K562 (cell line): ENCODE data around the gene AASS. TPM values are rescaled to one million over a fixed set of nuclear protein-coding genes. Genes with fewer than 3 reads are reported as not detected.

Source experiments
- ATAC-seq: fragments of 200-7000 bp; cut with Tn5 transposase; 3 replicates; pipeline ENCODE4 v1.9.1; 2020; ENCODE audit warnings: moderate library complexity
- BruUV-seq: library from RNA; stranded (reverse); fragments of 400-500 nt; replicated peaks from 2 replicates; lab custom pipeline; 2021; lab: Mats Ljungman, UMichigan
- CTCF ChIA-PET: fragments of 300-600 bp; formaldehyde crosslinking; extraction: SDS; loops from one replicate; lab custom pipeline; 2021; ENCODE audit warnings: low intra/inter-chr PET ratio; lab: Yijun Ruan, JAX
- POLR2A ChIA-PET: fragments of 300-600, 350-650 bp; sonication (Branson Sonifier 250); formaldehyde crosslinking; extraction: SDS; loops from one replicate; lab custom pipeline; 2021; ENCODE audit warnings: antibody characterized with exemption, inconsistent platforms; lab: Yijun Ruan, JAX
- DNase-seq, 4 experiments: peaks; one replicate each; pipeline versions ENCODE4 v3.0.0 to v3.0.0-alpha.2; 2011 to 2018; ENCODE audit warnings: low spot score in 3 of 4, mixed read lengths in 3 of 4; ENCODE audit errors: extremely low read depth in 1 of 4
- FAIRE-seq: peaks from 2 replicates; lab custom pipeline; 2011; peaks lifted over from hg19 to GRCh38; lab: Jason Lieb, UNC
- H2AFZ ChIP-seq: 2 replicates; pipeline ENCODE4 v1.6.0; 2011; ENCODE audit warnings: low read depth, low read length, control low read depth, inconsistent platforms
- H3K27ac ChIP-seq: fragments of 200-600 bp; 3 replicates; pipeline ENCODE4 v1.8.0; 2011; ENCODE audit warnings: low read depth, mild to moderate bottlenecking, control low read depth, inconsistent platforms, low read length, moderate library complexity, mixed read lengths; ENCODE audit errors: extremely low read depth
- H3K27me3 ChIP-seq, 2 experiments: fragments of 300-600 bp in 1 of 2; 2 replicates in 1 of 2; 3 replicates in 1 of 2; pipeline versions ENCODE4 v1.6.0 to v1.8.0; 2011; ENCODE audit warnings: inconsistent platforms in 2 of 2, low read length in 2 of 2, mild to moderate bottlenecking in 1 of 2, mixed read lengths in 1 of 2, moderate library complexity in 1 of 2; ENCODE audit not compliant: control insufficient read depth in 2 of 2, insufficient read depth in 2 of 2
- H3K36me3 ChIP-seq: fragments of 300-600 bp; 3 replicates; pipeline ENCODE4 v1.8.0; 2011; ENCODE audit warnings: mild to moderate bottlenecking, low read length, inconsistent platforms; ENCODE audit not compliant: control insufficient read depth, insufficient read depth
- H3K4me1 ChIP-seq, 2 experiments: fragments of 200-600 bp in 1 of 2; replicated peaks in 1 of 2; 2 replicates in 1 of 2; 3 replicates in 1 of 2; pipeline versions ENCODE4 v1.5.1 to v1.8.0; 2011; ENCODE audit warnings: inconsistent platforms in 2 of 2, low read length in 2 of 2, mild to moderate bottlenecking in 1 of 2, mixed read lengths in 1 of 2, moderate library complexity in 1 of 2; ENCODE audit not compliant: control insufficient read depth in 2 of 2, insufficient read depth in 2 of 2
- H3K4me2 ChIP-seq: 2 replicates; pipeline ENCODE4 v1.6.1; 2011; ENCODE audit warnings: low read length, control low read depth, inconsistent platforms, mixed read lengths; ENCODE audit not compliant: insufficient read depth
- H3K4me3 ChIP-seq: fragments of 200-600 bp; sonication (generic), shearing (Covaris generic); 2 replicates; pipeline ENCODE4 v1.5.1; 2016; ENCODE audit warnings: control low read depth, inconsistent platforms
- H3K79me2 ChIP-seq: fragments of 200-600 bp; 3 replicates; pipeline ENCODE4 v1.8.0; 2011; ENCODE audit warnings: low read length, inconsistent platforms; ENCODE audit not compliant: control insufficient read depth, insufficient read depth
- H3K9ac ChIP-seq, 2 experiments: 2 replicates each; pipeline versions ENCODE4 v1.6.0 to v1.6.1; 2011; ENCODE audit warnings: low read depth in 2 of 2, low read length in 2 of 2, control low read depth in 1 of 2, inconsistent platforms in 1 of 2, mild to moderate bottlenecking in 1 of 2, mixed read lengths in 1 of 2; ENCODE audit not compliant: insufficient read depth in 1 of 2
- H3K9me1 ChIP-seq: one replicate; pipeline ENCODE4 v1.6.0; 2011; ENCODE audit warnings: inconsistent platforms, mild to moderate bottlenecking, low read length, moderate library complexity; ENCODE audit not compliant: control insufficient read depth, insufficient read depth
- H3K9me3 ChIP-seq: replicated peaks from 2 replicates; pipeline ENCODE4 v1.5.1; 2011; ENCODE audit warnings: low read depth, low read length, inconsistent platforms; ENCODE audit not compliant: control insufficient read depth, insufficient read depth
- H4K20me1 ChIP-seq: replicated peaks from 2 replicates; pipeline ENCODE4 v1.6.1; 2011; ENCODE audit warnings: low read length, inconsistent platforms, mixed read lengths; ENCODE audit not compliant: control insufficient read depth, insufficient read depth
- ARNT ChIP-seq, 2 experiments: fragments of 450-650 bp; IDR thresholded peaks; 2 replicates each; pipeline ENCODE4 v1.6.1; 2016; ENCODE audit warnings: mild to moderate bottlenecking in 1 of 2
- CHD1 ChIP-seq: fragments of 200-600 bp; sonication (generic); IDR thresholded peaks from one replicate; pipeline ENCODE4 v1.6.1; 2012; ENCODE audit warnings: mild to moderate bottlenecking, moderate library complexity, low read length, inconsistent platforms
- EP300 ChIP-seq: IDR thresholded peaks from 2 replicates; pipeline ENCODE4 v1.6.1; 2012; ENCODE audit warnings: low read length, improper control_type of control experiment
- HIVEP1 ChIP-seq: fragments of 250-450 bp; sonication (Bioruptor Pico); IDR thresholded peaks from 2 replicates; pipeline ENCODE4 v1.4.0; 2020; ENCODE audit warnings: mild to moderate bottlenecking
- SIN3B ChIP-seq: fragments of 450-650 bp; IDR thresholded peaks from 2 replicates; pipeline ENCODE4 v1.6.1; 2017; ENCODE audit warnings: low read depth, mild to moderate bottlenecking, moderate library complexity
- SMARCE1 ChIP-seq: fragments of 450-650 bp; IDR thresholded peaks from 2 replicates; pipeline ENCODE4 v1.7.1; 2016; ENCODE audit warnings: mild to moderate bottlenecking
- SREBF1 ChIP-seq: fragments of 150-350 bp; IDR thresholded peaks from 2 replicates; pipeline ENCODE4 v1.6.1; 2014; ENCODE audit warnings: antibody characterized with exemption, low read depth, low read length, borderline replicate concordance
- TCFL5 ChIP-seq: fragments of 250-450 bp; sonication (Bioruptor Pico); conservative IDR thresholded peaks from 2 replicates; pipeline ENCODE4 v1.6.1; 2021; ENCODE audit warnings: mild to moderate bottlenecking, moderate library complexity, matching md5 sums
- TSC22D4 ChIP-seq: fragments of 450-650 bp; IDR thresholded peaks from 2 replicates; pipeline ENCODE4 v1.6.1; 2016; ENCODE audit warnings: missing genetic modification characterization, missing biosample characterization, control low read depth
- ZNF280A ChIP-seq: fragments of 450-650 bp; IDR thresholded peaks from 2 replicates; pipeline ENCODE4 v1.6.1; 2018; ENCODE audit warnings: mild to moderate bottlenecking, low read depth; ENCODE audit not compliant: partially characterized antibody
- in situ Hi-C: fragments of 300-500 bp; cut with MboI; formaldehyde crosslinking; loops from 4 replicates; pipeline ENCODE4 v1.15.0; 2018; ENCODE audit warnings: inconsistent platforms, mixed read lengths
- intact Hi-C: fragments of 100-400 bp; cut with micrococcal nuclease; formaldehyde crosslinking; loops from 2 replicates; pipeline ENCODE4 v1.14.2; 2022
- polyA plus RNA-seq, 8 experiments: library from polyadenylated mRNA; depleted of rRNA in 4 of 8; stranded (reverse) in 5 of 8; unstranded in 3 of 8; fragments of >200 nt; fragmentation: Nextera tagmentation in 2 of 8; fragmentation: Illumina TruSeq in 1 of 8; extraction: Ambion mirVana in 2 of 8; extraction: Trizol in 1 of 8; gene quantifications; 2 replicates each; pipeline versions ENCODE4 v1.2.1 to v1.2.3, GENCODE V29; 2011 to 2014; ENCODE audit warnings: inconsistent platforms in 1 of 8, missing spikeins in 1 of 8
- total RNA-seq, 7 experiments: library from RNA; depleted of rRNA in 6 of 7; stranded (reverse); fragments of >200 nt in 6 of 7; fragmentation: Illumina TruSeq in 2 of 7; extraction: Trizol in 2 of 7; gene quantifications; 2 replicates each; pipeline versions ENCODE4 v1.2.1 to v1.2.3, GENCODE V29; 2011 to 2021; ENCODE audit warnings: low replicate concordance in 1 of 7
- TF ChIP-seq, protein P1 (sequence below), 2 experiments: IDR thresholded peaks; 2 replicates each; pipeline ENCODE4 v1.6.1; 2012; ENCODE audit warnings: improper control_type of control experiment in 2 of 2, low read depth in 2 of 2, low read length in 2 of 2, borderline replicate concordance in 1 of 2
- TF ChIP-seq, protein P2 (sequence below): sonication (generic); formaldehyde crosslinking; IDR thresholded peaks from 2 replicates; pipeline ENCODE4 v1.8.0; 2022; ENCODE audit warnings: mild to moderate bottlenecking, missing genetic modification reagents

Gene AASS
- total and polyA plus RNA-seq, 9 of the 15 experiments (the other 6 are each of a cell fraction or from before 2014, with no cell fraction given), result 0.04 to 0.38 (median 0.07) TPM; not detected in 6

DNA sequence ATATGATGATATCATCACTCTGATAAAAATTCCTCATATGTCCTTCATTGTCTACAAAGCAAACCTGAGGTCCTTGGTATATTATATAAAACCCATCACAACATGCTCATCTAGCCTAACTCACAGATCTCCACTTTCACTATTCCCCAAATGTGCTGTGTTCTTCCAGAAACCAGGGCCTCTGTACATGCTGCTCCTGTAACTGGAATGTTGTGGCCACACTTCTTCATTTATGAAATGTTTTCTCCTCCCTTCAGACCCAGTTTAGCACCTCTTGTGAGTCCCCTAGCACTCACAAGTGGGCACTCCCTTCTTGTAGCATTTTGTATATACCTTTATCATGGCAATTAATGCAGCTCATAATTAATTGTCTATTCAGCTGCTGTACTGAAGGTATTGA, 61.9 kb downstream of the AASS start:
- FAIRE-seq (no peak), ATAC-seq (no peak), DNase-seq (no peak)
- Histone ChIP-seq H3K4me1 (no peaks in the 10 kb centered on the region), H3K9ac (no peak overlapping the region), H3K4me3 (no peak overlapping the region), H3K9me3 (no peaks in the 10 kb centered on the region; the same call in 1 of the 2 replicates), H3K79me2 (no peaks in the 10 kb centered on the region), H3K4me2 (no peak overlapping the region), H3K36me3 (no peaks in the 10 kb centered on the region)
- BruUV-seq, result no TSS peak
- in situ Hi-C loops, result no loop called here
- TF ChIP-seq ARNT (IDR thresholded peaks at IDR 0.05) (no peak), TCFL5 (CRISPR knock-in tag) (no peak), CHD1 (no peak), SIN3B (no peak), SREBF1 (no peak), EP300 (no peak), SMARCE1 (no peak), ZNF280A (no peak), TSC22D4 (tag) (no peak), HIVEP1 (CRISPR knock-in tag) (no peak)
- TF ChIP-seq, protein P1, sequence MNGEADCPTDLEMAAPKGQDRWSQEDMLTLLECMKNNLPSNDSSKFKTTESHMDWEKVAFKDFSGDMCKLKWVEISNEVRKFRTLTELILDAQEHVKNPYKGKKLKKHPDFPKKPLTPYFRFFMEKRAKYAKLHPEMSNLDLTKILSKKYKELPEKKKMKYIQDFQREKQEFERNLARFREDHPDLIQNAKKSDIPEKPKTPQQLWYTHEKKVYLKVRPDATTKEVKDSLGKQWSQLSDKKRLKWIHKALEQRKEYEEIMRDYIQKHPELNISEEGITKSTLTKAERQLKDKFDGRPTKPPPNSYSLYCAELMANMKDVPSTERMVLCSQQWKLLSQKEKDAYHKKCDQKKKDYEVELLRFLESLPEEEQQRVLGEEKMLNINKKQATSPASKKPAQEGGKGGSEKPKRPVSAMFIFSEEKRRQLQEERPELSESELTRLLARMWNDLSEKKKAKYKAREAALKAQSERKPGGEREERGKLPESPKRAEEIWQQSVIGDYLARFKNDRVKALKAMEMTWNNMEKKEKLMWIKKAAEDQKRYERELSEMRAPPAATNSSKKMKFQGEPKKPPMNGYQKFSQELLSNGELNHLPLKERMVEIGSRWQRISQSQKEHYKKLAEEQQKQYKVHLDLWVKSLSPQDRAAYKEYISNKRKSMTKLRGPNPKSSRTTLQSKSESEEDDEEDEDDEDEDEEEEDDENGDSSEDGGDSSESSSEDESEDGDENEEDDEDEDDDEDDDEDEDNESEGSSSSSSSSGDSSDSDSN (IDR thresholded peaks at IDR 0.05; ENCODE audit: borderline replicate concordance in 1 of 2, low read depth in 2 of 2, low read length in 2 of 2), result no peak
- TF ChIP-seq, protein P2, sequence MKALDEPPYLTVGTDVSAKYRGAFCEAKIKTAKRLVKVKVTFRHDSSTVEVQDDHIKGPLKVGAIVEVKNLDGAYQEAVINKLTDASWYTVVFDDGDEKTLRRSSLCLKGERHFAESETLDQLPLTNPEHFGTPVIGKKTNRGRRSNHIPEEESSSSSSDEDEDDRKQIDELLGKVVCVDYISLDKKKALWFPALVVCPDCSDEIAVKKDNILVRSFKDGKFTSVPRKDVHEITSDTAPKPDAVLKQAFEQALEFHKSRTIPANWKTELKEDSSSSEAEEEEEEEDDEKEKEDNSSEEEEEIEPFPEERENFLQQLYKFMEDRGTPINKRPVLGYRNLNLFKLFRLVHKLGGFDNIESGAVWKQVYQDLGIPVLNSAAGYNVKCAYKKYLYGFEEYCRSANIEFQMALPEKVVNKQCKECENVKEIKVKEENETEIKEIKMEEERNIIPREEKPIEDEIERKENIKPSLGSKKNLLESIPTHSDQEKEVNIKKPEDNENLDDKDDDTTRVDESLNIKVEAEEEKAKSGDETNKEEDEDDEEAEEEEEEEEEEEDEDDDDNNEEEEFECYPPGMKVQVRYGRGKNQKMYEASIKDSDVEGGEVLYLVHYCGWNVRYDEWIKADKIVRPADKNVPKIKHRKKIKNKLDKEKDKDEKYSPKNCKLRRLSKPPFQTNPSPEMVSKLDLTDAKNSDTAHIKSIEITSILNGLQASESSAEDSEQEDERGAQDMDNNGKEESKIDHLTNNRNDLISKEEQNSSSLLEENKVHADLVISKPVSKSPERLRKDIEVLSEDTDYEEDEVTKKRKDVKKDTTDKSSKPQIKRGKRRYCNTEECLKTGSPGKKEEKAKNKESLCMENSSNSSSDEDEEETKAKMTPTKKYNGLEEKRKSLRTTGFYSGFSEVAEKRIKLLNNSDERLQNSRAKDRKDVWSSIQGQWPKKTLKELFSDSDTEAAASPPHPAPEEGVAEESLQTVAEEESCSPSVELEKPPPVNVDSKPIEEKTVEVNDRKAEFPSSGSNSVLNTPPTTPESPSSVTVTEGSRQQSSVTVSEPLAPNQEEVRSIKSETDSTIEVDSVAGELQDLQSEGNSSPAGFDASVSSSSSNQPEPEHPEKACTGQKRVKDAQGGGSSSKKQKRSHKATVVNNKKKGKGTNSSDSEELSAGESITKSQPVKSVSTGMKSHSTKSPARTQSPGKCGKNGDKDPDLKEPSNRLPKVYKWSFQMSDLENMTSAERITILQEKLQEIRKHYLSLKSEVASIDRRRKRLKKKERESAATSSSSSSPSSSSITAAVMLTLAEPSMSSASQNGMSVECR (CRISPR knock-in tag), result no peak
- TF ChIP-seq, all 486 proteins: peak for 0
- Histone ChIP-seq H3K27ac (no peak overlapping the region), H3K27me3 (no peaks in the 10 kb centered on the region), H3K9me1 (no peaks in the 10 kb centered on the region), H4K20me1 (no peaks in the 10 kb centered on the region), H2AFZ (no peak overlapping the region)
- intact Hi-C loops, result no loop called here
- ChIA-PET POLR2A (no interaction called here), CTCF (no interaction called here)
